HepG2 (cell line): ENCODE results near the gene CRTAC1. TPM values are rescaled to one million over a fixed set of nuclear protein-coding genes. Genes with fewer than 3 reads are reported as not detected.

Experiments used
- HNF1A ChIP-seq, 2 experiments: sonication (generic) in 1 of 2; formaldehyde crosslinking in 1 of 2; IDR thresholded peaks; 2 replicates each; pipeline versions ENCODE4 v1.4.0 to v1.6.1; 2016 to 2020; ENCODE audit warnings: borderline replicate concordance in 1 of 2, low read depth in 1 of 2, mild to moderate bottlenecking in 1 of 2, missing genetic modification reagents in 1 of 2
- PAXIP1 ChIP-seq: sonication (generic); formaldehyde crosslinking; conservative IDR thresholded peaks from 2 replicates; pipeline ENCODE4 v1.4.0; 2020; ENCODE audit warnings: mild to moderate bottlenecking, missing genetic modification reagents, moderate library complexity
- TIGD3 ChIP-seq: sonication (generic); formaldehyde crosslinking; IDR thresholded peaks from 2 replicates; pipeline ENCODE4 v1.5.1; 2020; ENCODE audit warnings: mild to moderate bottlenecking, missing genetic modification reagents, borderline replicate concordance
- ZBTB21 ChIP-seq: sonication (generic); formaldehyde crosslinking; IDR thresholded peaks from 2 replicates; pipeline ENCODE4 v1.4.0; 2020; ENCODE audit warnings: missing genetic modification reagents
- polyA plus RNA-seq, 8 experiments: library from polyadenylated mRNA; depleted of rRNA in 3 of 8; stranded (reverse) in 7 of 8; unstranded in 1 of 8; fragments of >200 nt; fragmentation: Illumina TruSeq in 4 of 8; extraction: Trizol in 4 of 8; gene quantifications; 2 replicates each; pipeline versions ENCODE4 v1.2.1 to v1.2.3, GENCODE V29; 2011 to 2016; ENCODE audit warnings: low read depth in 4 of 8, missing spikeins in 1 of 8, mixed read lengths in 1 of 8; ENCODE audit not compliant: insufficient read depth in 1 of 8
- total RNA-seq, 5 experiments: library from RNA; depleted of rRNA; stranded (reverse); fragments of >200 nt; fragmentation: Illumina TruSeq; extraction: Trizol; gene quantifications; 2 replicates each; pipeline ENCODE4 v1.2.3, GENCODE V29; 2016; ENCODE audit warnings: low read depth in 1 of 5

CRTAC1 gene
- total and polyA plus RNA-seq, 2 of the 13 experiments (the other 11 are each of a cell fraction or from before 2014, with no cell fraction given): not detected

- TF ChIP-seq PAXIP1 (CRISPR knock-in tag): no peak
- no peak for TF ChIP-seq TIGD3
- TF ChIP-seq ZBTB21 (CRISPR knock-in tag): no peak
- TF ChIP-seq HNF1A (IDR thresholded peaks at IDR 0.05; ENCODE audit: low read depth): no peak
- no peak for TF ChIP-seq HNF1A (CRISPR knock-in tag; IDR thresholded peaks at IDR 0.05; ENCODE audit: borderline replicate concordance)
- TF ChIP-seq, all 625 proteins: peak for 0
These were observed 52.7 kb downstream of the CRTAC1 start (continued) for GRCh38 chr10:97977673-97978072.
